Muscle of leg (tissue), 11 donors: ENCODE data around the gene KRTAP1-5. TPM values are rescaled to one million over a fixed set of nuclear protein-coding genes. Genes with fewer than 3 reads are reported as not detected.

Experiments used
- DNase-seq: peaks from one replicate; pipeline ENCODE4 v3.0.0; 2013
- H3K27ac ChIP-seq: one replicate; pipeline ENCODE4 v1.5.1; 2013; ENCODE audit warnings: mild to moderate bottlenecking, low read length, control low read depth
- H3K27me3 ChIP-seq: one replicate; pipeline ENCODE4 v1.6.1; 2013; ENCODE audit warnings: low read length; ENCODE audit not compliant: control insufficient read depth, insufficient read depth
- H3K36me3 ChIP-seq: one replicate; pipeline ENCODE4 v1.6.1; 2013; ENCODE audit warnings: low read length; ENCODE audit not compliant: control insufficient read depth, insufficient read depth
- H3K4me1 ChIP-seq: one replicate; pipeline ENCODE4 v1.6.1; 2013; ENCODE audit warnings: low read length; ENCODE audit not compliant: control insufficient read depth, insufficient read depth
- H3K4me3 ChIP-seq: one replicate; pipeline ENCODE4 v1.5.1; 2013; ENCODE audit warnings: low read length, control low read depth
- H3K9me3 ChIP-seq: replicated peaks from 2 replicates; pipeline ENCODE4 v1.6.1; 2013; ENCODE audit warnings: low read depth, low read length; ENCODE audit not compliant: control insufficient read depth
- WGBS: methylation state at CpG from one replicate; pipeline ENCODE4 v1.1.5; 2013; ENCODE audit warnings: missing lambda C conversion rate; ENCODE audit not compliant: insufficient coverage; 5-methylcytosine and 5-hydroxymethylcytosine counted together
- polyA plus RNA-seq, 8 donors: library from polyadenylated mRNA; unstranded; fragments of 120-200 nt; gene quantifications; one replicate each; pipeline versions ENCODE4 v1.2.1 to v1.2.3, GENCODE V29; 2013; ENCODE audit warnings: inconsistent platforms in 1 of 8, low replicate concordance in 1 of 8; ENCODE audit not compliant: insufficient read length in 8 of 8, insufficient read depth in 1 of 8
- total RNA-seq: library from RNA; stranded (reverse); fragments of 120-200 nt; gene quantifications from one replicate; pipeline ENCODE4 v1.2.4, GENCODE V29; 2013

Gene KRTAP1-5
- total and polyA plus RNA-seq, 9 donors = not detected

- no peak for DNase-seq
- no peak overlapping the region for H3K4me3 ChIP-seq
- H3K4me1 ChIP-seq = no peaks in the 10 kb centered on the region
- H3K27ac ChIP-seq = no peak overlapping the region
- H3K9me3 ChIP-seq = peaks cover 3% of the 10 kb centered on the region
- no peaks in the 10 kb centered on the region for H3K27me3 ChIP-seq
- H3K36me3 ChIP-seq = no peaks in the 10 kb centered on the region
Observed at GRCh38 chr17:41020336-41020735, 6.7 kb downstream of the KRTAP1-5 start.

GRCh38 chr17:41019415-41019814, 7.6 kb downstream of the KRTAP1-5 start:
- 100% methylated on average over 2 of the region's 3 CpGs for WGBS
- no peak overlapping the region for H3K4me3 ChIP-seq

DNA sequence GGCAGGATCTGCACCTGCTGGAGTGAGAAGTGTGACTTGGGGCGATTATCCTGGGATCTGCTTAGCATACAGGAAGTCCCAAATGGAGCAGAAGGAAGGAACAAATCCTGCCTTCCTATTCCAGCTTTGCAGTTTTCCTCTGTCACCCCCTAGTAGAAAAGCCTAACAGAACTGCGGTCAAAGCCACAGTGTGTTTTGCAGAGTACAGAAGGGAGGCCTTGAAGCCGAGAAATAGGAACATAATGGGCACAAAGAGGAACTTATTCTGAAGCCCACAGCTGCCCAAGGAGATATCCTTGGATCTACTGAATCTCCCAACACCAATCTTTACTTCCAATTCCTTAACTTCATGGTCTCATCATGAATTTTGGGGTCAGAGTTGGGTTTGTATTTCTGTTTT, 8.5 kb downstream of the KRTAP1-5 start:
- Histone ChIP-seq H3K4me1 (no peaks in the 10 kb centered on the region), H3K27me3 (no peaks in the 10 kb centered on the region), H3K27ac (no peak overlapping the region), H3K36me3 (no peaks in the 10 kb centered on the region), H3K9me3 (peaks cover 3% of the 10 kb centered on the region), H3K4me3 (no peak overlapping the region)
- 65% methylated on average over 2 of the region's 3 CpGs for WGBS
- no peak for DNase-seq

More at GRCh38 chr17:41019415-41019814, 7.6 kb downstream of the KRTAP1-5 start:
- Histone ChIP-seq H3K36me3 (no peaks in the 10 kb centered on the region), H3K27me3 (no peaks in the 10 kb centered on the region), H3K9me3 (peaks cover 3% of the 10 kb centered on the region), H3K27ac (no peak overlapping the region), H3K4me1 (no peaks in the 10 kb centered on the region)
- no peak for DNase-seq

- H3K36me3 ChIP-seq = no peaks in the 10 kb centered on the region
- no peak for DNase-seq
- H3K27ac ChIP-seq = no peak overlapping the region
- no peak overlapping the region for H3K4me3 ChIP-seq
- peaks cover 3% of the 10 kb centered on the region for H3K4me1 ChIP-seq
- H3K27me3 ChIP-seq = no peaks in the 10 kb centered on the region
- peaks cover 3% of the 10 kb centered on the region for H3K9me3 ChIP-seq
- 84% methylated on average over 10 of the region's 13 CpGs for WGBS
Observed at GRCh38 chr17:41016578-41017215, 10.3 kb downstream of the KRTAP1-5 start.

DNA sequence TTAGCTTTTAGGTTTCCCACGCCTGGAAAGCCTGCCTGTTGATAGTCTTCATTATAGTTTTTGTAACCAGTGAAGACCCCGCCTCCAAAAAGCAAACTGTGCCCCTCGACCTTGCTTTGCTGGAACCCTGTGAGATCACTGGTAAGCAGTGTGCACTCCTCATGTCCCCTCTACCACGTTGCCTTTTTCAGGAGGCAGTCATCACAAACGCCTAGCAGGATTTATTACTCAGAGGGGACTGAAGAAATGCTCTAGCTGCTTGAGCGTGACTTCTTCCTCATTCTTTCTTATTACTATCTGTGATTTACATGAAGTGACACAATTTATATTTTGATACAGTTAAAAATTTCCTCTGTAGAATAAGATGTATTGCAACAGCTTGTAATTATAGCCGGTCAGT, 11.6 kb downstream of the KRTAP1-5 start:
- WGBS = 68% methylated on average over 3 of the region's 7 CpGs
- no peak for DNase-seq

DNA sequence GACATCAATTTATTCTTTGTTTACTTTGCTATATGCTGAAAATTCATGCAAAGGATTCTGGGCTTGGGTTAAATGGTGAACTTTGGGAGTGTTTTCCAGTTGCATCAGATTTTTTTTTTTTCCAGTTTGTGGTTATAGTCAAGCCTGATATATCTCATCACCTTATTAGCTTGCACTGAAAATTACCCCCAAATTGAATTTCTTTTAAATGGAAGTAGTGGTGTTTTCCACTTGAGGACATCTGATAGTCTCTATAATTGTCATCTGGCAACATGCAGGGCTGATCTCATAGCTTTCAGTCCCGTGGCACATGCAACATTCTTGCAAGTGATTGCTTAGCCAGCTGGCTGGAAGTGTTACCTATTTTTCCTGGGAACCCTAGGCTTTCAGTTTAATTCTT, 13.4 kb downstream of the KRTAP1-5 start:
- H3K36me3 ChIP-seq = no peaks in the 10 kb centered on the region
- WGBS = no CpG with 5 or more reads among the region's 1 CpG
- no peak overlapping the region for H3K4me3 ChIP-seq
- no peaks in the 10 kb centered on the region for H3K9me3 ChIP-seq
- no peaks in the 10 kb centered on the region for H3K27me3 ChIP-seq
- H3K27ac ChIP-seq = no peak overlapping the region
- DNase-seq = peak; percentile 72
- H3K4me1 ChIP-seq = peaks cover 6% of the 10 kb centered on the region

More for the DNA sequence above, 11.6 kb downstream of the KRTAP1-5 start:
- H3K9me3 ChIP-seq = no peaks in the 10 kb centered on the region
- H3K4me3 ChIP-seq = no peak overlapping the region
- H3K4me1 ChIP-seq = peaks cover 3% of the 10 kb centered on the region
- H3K36me3 ChIP-seq = no peaks in the 10 kb centered on the region
- no peaks in the 10 kb centered on the region for H3K27me3 ChIP-seq
- no peak overlapping the region for H3K27ac ChIP-seq

GRCh38 chr17:41013181-41013580, 13.8 kb downstream of the KRTAP1-5 start:
- Histone ChIP-seq H3K9me3 (no peaks in the 10 kb centered on the region), H3K27me3 (no peaks in the 10 kb centered on the region), H3K36me3 (no peaks in the 10 kb centered on the region), H3K4me3 (no peak overlapping the region), H3K4me1 (peaks cover 6% of the 10 kb centered on the region), H3K27ac (no peak overlapping the region)
- WGBS = no CpG with 5 or more reads among the region's 3 CpGs
- DNase-seq = no peak

GRCh38 chr17:41012326-41013120, 14.5 kb downstream of the KRTAP1-5 start:
- H3K4me3 ChIP-seq = no peak overlapping the region
- H3K9me3 ChIP-seq = no peaks in the 10 kb centered on the region
- no peak for DNase-seq
- peaks cover 6% of the 10 kb centered on the region for H3K4me1 ChIP-seq
- WGBS = 38% methylated on average over 5 of the region's 6 CpGs
- no peaks in the 10 kb centered on the region for H3K36me3 ChIP-seq
- no peaks in the 10 kb centered on the region for H3K27me3 ChIP-seq
- H3K27ac ChIP-seq = no peak overlapping the region

GRCh38 chr17:41010441-41010840, 16.6 kb downstream of the KRTAP1-5 start:
- no peak for DNase-seq
- Histone ChIP-seq H3K27ac (no peak overlapping the region), H3K4me3 (no peak overlapping the region), H3K9me3 (no peaks in the 10 kb centered on the region), H3K36me3 (no peaks in the 10 kb centered on the region), H3K4me1 (peaks cover 6% of the 10 kb centered on the region), H3K27me3 (no peaks in the 10 kb centered on the region)

DNA sequence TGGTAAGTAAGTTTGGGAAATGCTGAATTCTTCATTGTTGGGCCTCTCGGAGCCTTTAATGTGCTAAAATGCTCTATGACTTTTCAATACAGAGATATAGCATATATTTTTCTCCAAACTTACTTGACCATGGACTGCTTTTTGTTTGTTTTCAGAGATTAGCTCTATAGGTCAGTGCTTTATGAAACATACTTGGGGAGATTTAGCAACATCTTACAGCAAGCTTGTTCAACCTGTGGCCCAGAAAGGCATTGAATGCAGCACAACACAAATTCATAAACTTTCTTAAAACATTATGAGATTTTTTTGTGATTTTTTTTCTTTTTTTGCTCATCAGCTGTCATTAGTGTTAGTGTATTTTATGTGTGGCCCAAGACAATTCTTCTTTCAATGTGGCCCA, 17.1 kb downstream of the KRTAP1-5 start:
- no peaks in the 10 kb centered on the region for H3K9me3 ChIP-seq

More for the DNA sequence above, 17.1 kb downstream of the KRTAP1-5 start:
- Histone ChIP-seq H3K27ac (no peak overlapping the region), H3K36me3 (no peaks in the 10 kb centered on the region), H3K4me1 (peaks cover 6% of the 10 kb centered on the region), H3K27me3 (no peaks in the 10 kb centered on the region), H3K4me3 (no peak overlapping the region)
- no peak for DNase-seq
- WGBS = no CpG with 5 or more reads among the region's 1 CpG
